C4-2B (cell line): ENCODE results near the gene ZCCHC9.

ENCODE experiments used
- ZFX ChIP-seq: fragments of 450-650 bp; IDR thresholded peaks from 2 replicates; pipeline ENCODE4 v1.6.1; 2017
- TF ChIP-seq, protein P1 (sequence below): fragments of 450-650 bp; conservative IDR thresholded peaks from 2 replicates; pipeline ENCODE4 v1.5.1; 2017; ENCODE audit warnings: mild to moderate bottlenecking

DNA sequence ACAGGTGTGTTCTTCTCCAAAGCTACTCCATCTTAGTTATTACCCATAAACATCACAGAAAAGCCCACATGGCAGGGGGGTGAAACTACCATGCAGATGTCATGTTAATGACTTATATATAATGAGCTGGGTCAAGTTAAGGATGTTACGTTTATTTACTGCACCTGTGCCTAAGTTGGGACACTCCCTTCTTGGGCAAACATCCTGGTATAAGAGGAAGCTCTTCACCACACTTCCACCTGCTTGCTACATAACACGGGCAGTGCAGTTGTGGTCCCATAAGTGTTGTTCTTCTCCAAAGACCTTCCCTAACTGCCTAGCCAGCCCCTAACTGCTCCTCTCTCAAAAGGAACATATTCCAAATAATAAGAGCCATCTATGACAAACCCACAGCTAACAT, 9.3 kb upstream of the ZCCHC9 start:
- TF ChIP-seq, protein P1, sequence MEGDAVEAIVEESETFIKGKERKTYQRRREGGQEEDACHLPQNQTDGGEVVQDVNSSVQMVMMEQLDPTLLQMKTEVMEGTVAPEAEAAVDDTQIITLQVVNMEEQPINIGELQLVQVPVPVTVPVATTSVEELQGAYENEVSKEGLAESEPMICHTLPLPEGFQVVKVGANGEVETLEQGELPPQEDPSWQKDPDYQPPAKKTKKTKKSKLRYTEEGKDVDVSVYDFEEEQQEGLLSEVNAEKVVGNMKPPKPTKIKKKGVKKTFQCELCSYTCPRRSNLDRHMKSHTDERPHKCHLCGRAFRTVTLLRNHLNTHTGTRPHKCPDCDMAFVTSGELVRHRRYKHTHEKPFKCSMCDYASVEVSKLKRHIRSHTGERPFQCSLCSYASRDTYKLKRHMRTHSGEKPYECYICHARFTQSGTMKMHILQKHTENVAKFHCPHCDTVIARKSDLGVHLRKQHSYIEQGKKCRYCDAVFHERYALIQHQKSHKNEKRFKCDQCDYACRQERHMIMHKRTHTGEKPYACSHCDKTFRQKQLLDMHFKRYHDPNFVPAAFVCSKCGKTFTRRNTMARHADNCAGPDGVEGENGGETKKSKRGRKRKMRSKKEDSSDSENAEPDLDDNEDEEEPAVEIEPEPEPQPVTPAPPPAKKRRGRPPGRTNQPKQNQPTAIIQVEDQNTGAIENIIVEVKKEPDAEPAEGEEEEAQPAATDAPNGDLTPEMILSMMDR = no peak
- TF ChIP-seq ZFX = no peak
